Smooth muscle cell (in vitro differentiated cells): ENCODE data around the gene RFNG. TPM values are rescaled to one million over a fixed set of nuclear protein-coding genes. Genes with fewer than 3 reads are reported as not detected.
A peak's percentile ranks its signal among the peaks of the same experiment; 100 is the strongest.

Experiments
- DNase-seq: peaks from one replicate; lab custom pipeline; 2025; ENCODE audit not compliant: unreplicated experiment; lab: John Stamatoyannopoulos, UW
- H2AFZ ChIP-seq: fragments of 200-600 bp; sonication (generic); 2 replicates; pipeline ENCODE4 v1.6.0; 2016; ENCODE audit warnings: antibody characterized with exemption, low read depth, mild to moderate bottlenecking
- H3F3A ChIP-seq: fragments of 200-600 bp; sonication (generic); 2 replicates; pipeline ENCODE4 v1.6.0; 2017; ENCODE audit warnings: antibody characterized with exemption, low read depth
- H3K27ac ChIP-seq: fragments of 200-600 bp; sonication (generic); 2 replicates; pipeline ENCODE4 v1.5.1; 2016; ENCODE audit warnings: low read depth, mild to moderate bottlenecking
- H3K27me3 ChIP-seq: fragments of 200-600 bp; sonication (generic); 2 replicates; pipeline ENCODE4 v1.6.1; 2016; ENCODE audit warnings: low read depth, mild to moderate bottlenecking
- H3K36me3 ChIP-seq: fragments of 200-600 bp; sonication (generic); 2 replicates; pipeline ENCODE4 v1.5.1; 2016; ENCODE audit warnings: low read depth
- H3K4me1 ChIP-seq: fragments of 200-600 bp; sonication (generic); 2 replicates; pipeline ENCODE4 v1.5.1; 2016; ENCODE audit warnings: low read depth
- H3K4me2 ChIP-seq: fragments of 200-600 bp; sonication (generic); 2 replicates; pipeline ENCODE4 v1.6.0; 2016; ENCODE audit warnings: mild to moderate bottlenecking
- H3K4me3 ChIP-seq: fragments of 200-600 bp; sonication (generic); 2 replicates; pipeline ENCODE4 v1.5.1; 2016; ENCODE audit warnings: mild to moderate bottlenecking
- H3K79me2 ChIP-seq: fragments of 200-600 bp; sonication (generic); 2 replicates; pipeline ENCODE4 v1.6.0; 2016; ENCODE audit warnings: low read depth, mild to moderate bottlenecking
- H3K9ac ChIP-seq: fragments of 200-600 bp; sonication (generic); 2 replicates; pipeline ENCODE4 v1.6.0; 2016; ENCODE audit warnings: low read depth
- H3K9me3 ChIP-seq: fragments of 200-600 bp; sonication (generic); replicated peaks from 2 replicates; pipeline ENCODE4 v1.5.1; 2016; ENCODE audit warnings: low read depth
- H4K20me1 ChIP-seq: fragments of 200-600 bp; sonication (generic); 2 replicates; pipeline ENCODE4 v1.6.0; 2016; ENCODE audit warnings: low read depth
- CTCF ChIP-seq: fragments of 200-600 bp; sonication (generic); IDR thresholded peaks from 2 replicates; pipeline ENCODE4 v1.5.1; 2017; ENCODE audit warnings: borderline replicate concordance, mild to moderate bottlenecking, antibody characterized with exemption; ENCODE audit not compliant: insufficient read depth, poor library complexity, severe bottlenecking
- WGBS: methylation state at CpG from one replicate; pipeline ENCODE4 v1.1.7; 2016; ENCODE audit warnings: low lambda C conversion rate; 5-methylcytosine and 5-hydroxymethylcytosine counted together
- polyA plus RNA-seq: library from polyadenylated mRNA; unstranded; fragments of >200 nt; fragmentation: Nextera tagmentation; extraction: Ambion mirVana; gene quantifications from 2 replicates; pipeline ENCODE4 v1.2.1, GENCODE V29; 2016
- total RNA-seq: library from RNA; depleted of rRNA; stranded (reverse); fragments of >200 nt; gene quantifications from 2 replicates; pipeline ENCODE4 v1.2.3, GENCODE V29; 2014

Gene RFNG
- total and polyA plus RNA-seq, 2 experiments from 2014 or later, result 27.1 to 54.9 TPM

GRCh38 chr17:82030470-82031302 is 20.9 kb downstream of the RFNG start:
- Histone ChIP-seq H3K9me3 (no peaks in the 10 kb centered on the region), H3K27ac (no peak overlapping the region), H3K4me2 (peak overlapping the region; percentile 98), H4K20me1 (no peaks in the 10 kb centered on the region), H3K79me2 (no peaks in the 10 kb centered on the region), H3K4me1 (no peaks in the 10 kb centered on the region), H3K27me3 (no peaks in the 10 kb centered on the region), H3K4me3 (peak overlapping the region; percentile 79), H3F3A (peaks cover 6% of the 10 kb centered on the region), H3K9ac (no peak overlapping the region), H2AFZ (peak overlapping the region; percentile 23), H3K36me3 (no peaks in the 10 kb centered on the region)
- DNase-seq, result peak; percentile 73
- under 1% methylated on average over 84 of the region's 94 CpGs for WGBS
- peak; percentile 90 for TF ChIP-seq CTCF

- Histone ChIP-seq H3K4me2 (peak overlapping the region; percentile 98), H3K9ac (no peak overlapping the region), H3K27ac (no peak overlapping the region), H3K9me3 (no peaks in the 10 kb centered on the region), H3F3A (no peaks in the 10 kb centered on the region), H3K36me3 (no peaks in the 10 kb centered on the region), H3K79me2 (no peaks in the 10 kb centered on the region), H2AFZ (no peak overlapping the region), H4K20me1 (no peaks in the 10 kb centered on the region), H3K27me3 (no peaks in the 10 kb centered on the region), H3K4me1 (no peaks in the 10 kb centered on the region), H3K4me3 (peak overlapping the region; percentile 79)
- WGBS, result 71% methylated on average over 31 of the region's 31 CpGs
- TF ChIP-seq CTCF, result no peak
- DNase-seq, result no peak
Measured at GRCh38 chr17:82029990-82030469, 21.6 kb downstream of the RFNG start.

- WGBS, result 96% methylated on average over 16 of the region's 16 CpGs
Measured at GRCh38 chr17:82029391-82029790, 22.2 kb downstream of the RFNG start.

More at GRCh38 chr17:82029391-82029790, 22.2 kb downstream of the RFNG start:
- Histone ChIP-seq H3K4me1 (peaks cover under 1% of the 10 kb centered on the region), H3K4me3 (no peak overlapping the region), H3K27me3 (no peaks in the 10 kb centered on the region), H3K36me3 (no peaks in the 10 kb centered on the region), H3F3A (no peaks in the 10 kb centered on the region), H3K4me2 (no peak overlapping the region), H4K20me1 (no peaks in the 10 kb centered on the region), H3K79me2 (no peaks in the 10 kb centered on the region), H3K9me3 (no peaks in the 10 kb centered on the region), H3K9ac (no peak overlapping the region), H2AFZ (no peak overlapping the region), H3K27ac (no peak overlapping the region)
- no peak for TF ChIP-seq CTCF
- no peak for DNase-seq
